ENCODE measurements around the gene CEBPB.

DNA sequence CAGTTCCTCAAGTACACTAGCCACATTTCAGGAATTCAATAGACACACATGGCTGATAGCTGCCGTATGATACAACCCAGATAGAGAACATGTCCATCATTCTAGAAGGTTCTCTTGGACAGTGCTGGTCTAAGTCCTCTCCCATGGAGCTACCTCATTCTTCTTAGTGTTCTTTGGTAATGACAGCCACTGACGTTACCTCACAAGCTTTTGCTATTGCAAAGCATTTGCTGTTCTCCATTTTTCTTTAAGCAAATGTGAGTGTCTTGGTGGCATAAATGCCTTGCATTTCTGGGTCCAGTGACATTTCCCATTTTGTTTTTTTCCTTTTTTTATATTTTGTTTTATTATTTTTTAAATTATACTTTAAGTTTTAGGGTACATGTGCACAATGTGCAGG is 8.3 kb upstream of the CEBPB start:
- TF ChIP-seq EGR1 (IDR thresholded peaks at IDR 0.05) (no peak), EP300 (IDR thresholded peaks at IDR 0.05; ENCODE audit: borderline replicate concordance) (no peak), FOXM1 (IDR thresholded peaks at IDR 0.05; ENCODE audit: borderline replicate concordance, low read depth) (no peak), NFIC (IDR thresholded peaks at IDR 0.05) (no peak), CEBPB (IDR thresholded peaks at IDR 0.05) (no peak), YY1 (IDR thresholded peaks at IDR 0.05; ENCODE audit: low read depth) (no peak), TEAD4 (IDR thresholded peaks at IDR 0.05) (no peak), TAF1 (IDR thresholded peaks at IDR 0.05; ENCODE audit: low read depth) (no peak), RAD21 (IDR thresholded peaks at IDR 0.05; ENCODE audit: low read depth) (no peak)
- TF ChIP-seq, protein P1, sequence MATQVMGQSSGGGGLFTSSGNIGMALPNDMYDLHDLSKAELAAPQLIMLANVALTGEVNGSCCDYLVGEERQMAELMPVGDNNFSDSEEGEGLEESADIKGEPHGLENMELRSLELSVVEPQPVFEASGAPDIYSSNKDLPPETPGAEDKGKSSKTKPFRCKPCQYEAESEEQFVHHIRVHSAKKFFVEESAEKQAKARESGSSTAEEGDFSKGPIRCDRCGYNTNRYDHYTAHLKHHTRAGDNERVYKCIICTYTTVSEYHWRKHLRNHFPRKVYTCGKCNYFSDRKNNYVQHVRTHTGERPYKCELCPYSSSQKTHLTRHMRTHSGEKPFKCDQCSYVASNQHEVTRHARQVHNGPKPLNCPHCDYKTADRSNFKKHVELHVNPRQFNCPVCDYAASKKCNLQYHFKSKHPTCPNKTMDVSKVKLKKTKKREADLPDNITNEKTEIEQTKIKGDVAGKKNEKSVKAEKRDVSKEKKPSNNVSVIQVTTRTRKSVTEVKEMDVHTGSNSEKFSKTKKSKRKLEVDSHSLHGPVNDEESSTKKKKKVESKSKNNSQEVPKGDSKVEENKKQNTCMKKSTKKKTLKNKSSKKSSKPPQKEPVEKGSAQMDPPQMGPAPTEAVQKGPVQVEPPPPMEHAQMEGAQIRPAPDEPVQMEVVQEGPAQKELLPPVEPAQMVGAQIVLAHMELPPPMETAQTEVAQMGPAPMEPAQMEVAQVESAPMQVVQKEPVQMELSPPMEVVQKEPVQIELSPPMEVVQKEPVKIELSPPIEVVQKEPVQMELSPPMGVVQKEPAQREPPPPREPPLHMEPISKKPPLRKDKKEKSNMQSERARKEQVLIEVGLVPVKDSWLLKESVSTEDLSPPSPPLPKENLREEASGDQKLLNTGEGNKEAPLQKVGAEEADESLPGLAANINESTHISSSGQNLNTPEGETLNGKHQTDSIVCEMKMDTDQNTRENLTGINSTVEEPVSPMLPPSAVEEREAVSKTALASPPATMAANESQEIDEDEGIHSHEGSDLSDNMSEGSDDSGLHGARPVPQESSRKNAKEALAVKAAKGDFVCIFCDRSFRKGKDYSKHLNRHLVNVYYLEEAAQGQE (IDR thresholded peaks at IDR 0.05; ENCODE audit: low read depth): no peak
- TF ChIP-seq, protein P2, sequence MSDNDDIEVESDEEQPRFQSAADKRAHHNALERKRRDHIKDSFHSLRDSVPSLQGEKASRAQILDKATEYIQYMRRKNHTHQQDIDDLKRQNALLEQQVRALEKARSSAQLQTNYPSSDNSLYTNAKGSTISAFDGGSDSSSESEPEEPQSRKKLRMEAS (IDR thresholded peaks at IDR 0.05): no peak
- TF ChIP-seq, protein P3, sequence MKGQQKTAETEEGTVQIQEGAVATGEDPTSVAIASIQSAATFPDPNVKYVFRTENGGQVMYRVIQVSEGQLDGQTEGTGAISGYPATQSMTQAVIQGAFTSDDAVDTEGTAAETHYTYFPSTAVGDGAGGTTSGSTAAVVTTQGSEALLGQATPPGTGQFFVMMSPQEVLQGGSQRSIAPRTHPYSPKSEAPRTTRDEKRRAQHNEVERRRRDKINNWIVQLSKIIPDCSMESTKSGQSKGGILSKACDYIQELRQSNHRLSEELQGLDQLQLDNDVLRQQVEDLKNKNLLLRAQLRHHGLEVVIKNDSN (IDR thresholded peaks at IDR 0.05): no peak

Data from Ishikawa (cell line).